Hindlimb muscle (tissue), 1 donor: ENCODE data around the gene GOLGB1. TPM values are rescaled to one million over a fixed set of nuclear protein-coding genes. Genes with fewer than 3 reads are reported as not detected.
"Not testable (repeated sequence)": the region's sequence is repeated elsewhere in the genome, so short reads cannot be mapped to it uniquely, and the experiment has no call there.

ENCODE experiments used
- DNase-seq: peaks from one replicate; pipeline ENCODE4 v3.0.0-alpha.2; 2013
- polyA plus RNA-seq: library from polyadenylated mRNA; unstranded; fragments of 120-200 nt; gene quantifications from one replicate; pipeline ENCODE4 v1.2.1, GENCODE V29; 2013; ENCODE audit not compliant: insufficient read length

Gene GOLGB1, protein sequence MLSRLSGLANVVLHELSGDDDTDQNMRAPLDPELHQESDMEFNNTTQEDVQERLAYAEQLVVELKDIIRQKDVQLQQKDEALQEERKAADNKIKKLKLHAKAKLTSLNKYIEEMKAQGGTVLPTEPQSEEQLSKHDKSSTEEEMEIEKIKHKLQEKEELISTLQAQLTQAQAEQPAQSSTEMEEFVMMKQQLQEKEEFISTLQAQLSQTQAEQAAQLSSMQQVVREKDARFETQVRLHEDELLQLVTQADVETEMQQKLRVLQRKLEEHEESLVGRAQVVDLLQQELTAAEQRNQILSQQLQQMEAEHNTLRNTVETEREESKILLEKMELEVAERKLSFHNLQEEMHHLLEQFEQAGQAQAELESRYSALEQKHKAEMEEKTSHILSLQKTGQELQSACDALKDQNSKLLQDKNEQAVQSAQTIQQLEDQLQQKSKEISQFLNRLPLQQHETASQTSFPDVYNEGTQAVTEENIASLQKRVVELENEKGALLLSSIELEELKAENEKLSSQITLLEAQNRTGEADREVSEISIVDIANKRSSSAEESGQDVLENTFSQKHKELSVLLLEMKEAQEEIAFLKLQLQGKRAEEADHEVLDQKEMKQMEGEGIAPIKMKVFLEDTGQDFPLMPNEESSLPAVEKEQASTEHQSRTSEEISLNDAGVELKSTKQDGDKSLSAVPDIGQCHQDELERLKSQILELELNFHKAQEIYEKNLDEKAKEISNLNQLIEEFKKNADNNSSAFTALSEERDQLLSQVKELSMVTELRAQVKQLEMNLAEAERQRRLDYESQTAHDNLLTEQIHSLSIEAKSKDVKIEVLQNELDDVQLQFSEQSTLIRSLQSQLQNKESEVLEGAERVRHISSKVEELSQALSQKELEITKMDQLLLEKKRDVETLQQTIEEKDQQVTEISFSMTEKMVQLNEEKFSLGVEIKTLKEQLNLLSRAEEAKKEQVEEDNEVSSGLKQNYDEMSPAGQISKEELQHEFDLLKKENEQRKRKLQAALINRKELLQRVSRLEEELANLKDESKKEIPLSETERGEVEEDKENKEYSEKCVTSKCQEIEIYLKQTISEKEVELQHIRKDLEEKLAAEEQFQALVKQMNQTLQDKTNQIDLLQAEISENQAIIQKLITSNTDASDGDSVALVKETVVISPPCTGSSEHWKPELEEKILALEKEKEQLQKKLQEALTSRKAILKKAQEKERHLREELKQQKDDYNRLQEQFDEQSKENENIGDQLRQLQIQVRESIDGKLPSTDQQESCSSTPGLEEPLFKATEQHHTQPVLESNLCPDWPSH (N-terminal part only)
- 43.1 TPM for polyA plus RNA-seq

DNA sequence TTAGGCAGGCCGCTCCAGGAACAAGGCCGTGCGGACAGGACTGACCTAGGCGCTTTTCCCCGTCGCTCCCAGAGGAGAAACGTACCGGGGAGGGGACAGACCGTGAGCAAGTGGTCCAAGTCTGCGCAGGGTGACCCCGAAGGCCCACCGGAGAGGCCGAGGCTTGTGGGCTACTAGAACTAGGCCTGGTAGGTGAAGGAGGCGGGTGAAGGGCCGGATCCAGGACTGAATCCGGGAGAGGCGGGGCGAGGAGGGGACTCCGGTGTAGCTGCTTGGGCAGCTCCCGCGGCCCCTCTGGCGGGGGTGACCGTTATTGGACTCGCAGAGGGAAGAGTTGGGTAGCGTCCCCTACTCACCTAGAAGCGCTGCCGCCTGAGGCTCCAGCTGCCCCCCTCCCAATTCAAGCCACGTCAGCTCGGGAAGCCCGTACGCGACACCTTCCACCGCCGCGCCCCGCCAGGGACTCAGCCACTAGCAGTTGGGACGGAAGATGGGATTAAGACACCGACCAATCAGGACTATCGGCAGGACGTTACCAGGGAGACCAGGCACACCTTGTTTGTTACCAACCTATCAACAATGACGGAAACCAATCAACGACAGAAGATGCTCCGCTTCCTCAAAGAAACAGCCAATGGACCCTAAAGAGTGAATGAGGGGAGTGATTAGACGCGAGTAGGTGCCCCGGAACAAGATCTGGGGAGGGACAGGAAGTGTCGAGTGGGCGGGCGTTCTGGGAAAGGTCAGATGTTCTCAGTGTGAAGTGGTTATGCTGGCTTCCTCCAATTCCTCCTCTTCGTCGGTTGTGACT, at the start of gene GOLGB1:
TSS of gene GOLGB1 (minus strand) at position 466 of the 811 bp plus-strand sequence. CDS start 18,770 bp downstream, outside the sequence.
- DNase-seq, result peak; percentile 96

DNA sequence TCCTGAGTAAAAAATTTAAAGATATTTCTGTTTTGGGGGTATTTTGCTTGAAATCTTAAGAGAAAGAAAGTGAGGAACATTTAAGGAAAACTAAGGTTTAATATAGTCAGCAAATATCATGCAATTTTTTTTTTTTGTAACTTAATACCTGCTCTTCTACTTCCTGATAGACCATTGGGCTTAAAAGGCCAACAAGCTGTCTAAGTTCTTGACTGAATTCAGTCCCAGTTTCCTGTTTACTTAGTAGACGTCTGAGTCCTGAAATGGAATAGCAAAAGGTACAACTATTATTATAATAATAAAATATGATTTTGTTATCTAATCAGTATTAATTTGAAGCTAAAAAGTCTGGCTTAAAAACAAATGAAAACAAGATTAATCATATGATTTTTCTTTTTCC, 47.4 kb upstream of the GOLGB1 start:
- DNase-seq, result no peak

DNA sequence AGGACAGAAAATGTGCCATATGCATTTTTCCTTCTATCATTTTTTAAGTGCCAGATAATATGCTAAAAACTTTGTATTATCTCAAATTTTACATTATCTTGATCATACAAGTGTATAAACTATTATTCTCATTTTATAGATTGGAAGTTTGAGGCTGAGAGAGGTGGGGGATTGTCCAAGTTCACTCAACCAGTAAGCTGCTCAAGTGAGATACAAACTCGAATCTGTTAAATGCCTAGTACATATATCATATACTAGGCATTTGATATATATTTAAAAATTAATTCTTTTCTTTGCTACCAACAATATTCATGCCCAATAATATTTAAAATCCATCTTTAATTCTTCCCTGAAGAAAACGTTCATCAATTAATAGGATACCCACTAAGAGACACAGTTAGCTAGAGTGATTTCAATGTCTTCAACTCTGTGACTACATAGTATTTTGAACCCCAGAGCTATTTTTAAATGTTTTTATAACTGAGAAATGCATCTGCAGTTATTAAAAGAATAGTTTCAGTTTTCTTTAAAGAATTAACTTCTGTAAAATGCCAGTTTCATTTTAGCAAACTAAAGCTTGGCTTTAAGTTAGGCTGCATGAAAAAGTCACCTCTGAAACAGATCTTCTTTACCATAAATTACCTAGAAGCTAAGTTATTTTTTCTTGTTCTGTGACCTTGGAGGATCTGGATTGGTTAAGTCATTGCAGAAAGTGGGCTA, 44.9 kb upstream of the GOLGB1 start:
- no peak for DNase-seq

- DNase-seq, result no peak
Observed at GRCh38 chr3:121793078-121793477, 43.5 kb upstream of the GOLGB1 start.

DNA sequence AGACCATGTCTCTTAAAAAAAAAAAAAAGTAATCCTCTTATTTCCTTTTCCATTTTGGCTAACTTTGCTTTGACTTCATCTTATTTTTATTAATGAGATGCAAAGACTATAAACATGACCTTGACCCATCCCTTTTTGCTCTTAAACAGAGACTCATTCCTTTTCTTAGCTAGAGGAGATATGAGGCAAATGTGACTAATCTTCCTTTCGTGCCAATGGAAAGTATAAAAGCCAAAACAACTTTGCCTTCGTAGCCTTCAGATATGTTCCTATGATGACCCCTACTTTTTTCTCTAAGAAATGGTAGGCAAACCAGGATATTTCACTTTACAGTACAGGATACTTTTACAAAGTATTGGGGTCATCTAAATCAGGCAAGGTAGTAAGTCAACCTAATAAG, 36.9 kb upstream of the GOLGB1 start:
- DNase-seq, result no peak

DNA sequence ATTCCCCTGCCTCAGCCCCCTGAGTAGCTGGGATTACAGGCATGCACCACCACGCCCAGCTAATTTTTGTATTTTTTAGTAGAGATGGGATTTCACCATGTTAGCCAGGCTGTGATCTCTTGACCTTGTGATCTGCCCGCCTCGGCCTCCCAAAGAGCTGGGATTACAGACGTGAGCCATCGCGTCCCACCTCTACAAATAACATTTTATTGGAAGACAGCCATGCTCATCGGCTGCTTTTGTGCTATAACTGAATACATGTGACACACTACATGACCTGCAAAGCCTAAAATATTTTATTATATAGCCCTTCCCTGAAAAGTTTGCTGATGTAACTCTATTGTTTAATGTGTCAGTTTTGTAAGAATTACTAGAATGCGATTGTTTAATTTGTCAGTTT, 33.2 kb upstream of the GOLGB1 start:
- not testable (repeated sequence) for DNase-seq

- no peak for DNase-seq
Observed at GRCh38 chr3:121781611-121782010, 32.1 kb upstream of the GOLGB1 start.

DNA sequence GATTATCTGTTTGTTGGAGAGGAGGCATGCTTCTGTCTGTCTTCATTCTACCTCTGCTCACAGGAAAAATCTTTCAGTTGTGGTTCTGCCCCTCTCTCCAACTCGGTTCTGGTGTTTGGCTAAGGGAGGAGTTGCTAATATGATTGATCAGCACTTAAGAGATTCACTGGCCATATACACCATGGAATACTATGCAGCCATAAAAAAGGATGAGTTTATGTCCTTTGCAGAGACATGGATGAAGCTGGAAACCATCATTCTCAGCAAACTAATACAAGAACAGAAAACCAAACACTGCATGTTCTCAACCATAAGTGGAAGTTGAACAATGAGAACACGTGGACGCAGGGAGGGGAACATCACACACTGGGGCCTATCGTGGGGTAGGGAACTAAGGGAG, 25.6 kb upstream of the GOLGB1 start:
- not testable (repeated sequence) for DNase-seq

DNA sequence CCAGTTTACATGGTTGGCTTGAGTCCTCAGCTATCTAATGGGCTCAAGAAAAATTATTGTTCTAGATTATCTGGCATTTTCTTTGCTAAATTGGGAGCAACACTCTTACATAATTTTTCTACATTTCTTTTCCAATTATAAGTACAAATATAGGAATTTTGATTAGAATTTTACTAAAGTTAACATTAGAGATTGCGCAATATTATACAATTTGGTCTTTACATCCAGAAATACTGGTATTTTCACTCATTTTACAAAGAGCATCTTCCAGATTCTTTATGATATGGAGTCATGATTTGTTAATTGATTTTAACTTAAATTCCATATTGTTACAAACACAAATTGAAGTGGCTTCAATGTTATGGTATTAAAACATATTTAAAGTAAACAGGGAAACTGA, 19.7 kb upstream of the GOLGB1 start:
- no peak for DNase-seq

DNA sequence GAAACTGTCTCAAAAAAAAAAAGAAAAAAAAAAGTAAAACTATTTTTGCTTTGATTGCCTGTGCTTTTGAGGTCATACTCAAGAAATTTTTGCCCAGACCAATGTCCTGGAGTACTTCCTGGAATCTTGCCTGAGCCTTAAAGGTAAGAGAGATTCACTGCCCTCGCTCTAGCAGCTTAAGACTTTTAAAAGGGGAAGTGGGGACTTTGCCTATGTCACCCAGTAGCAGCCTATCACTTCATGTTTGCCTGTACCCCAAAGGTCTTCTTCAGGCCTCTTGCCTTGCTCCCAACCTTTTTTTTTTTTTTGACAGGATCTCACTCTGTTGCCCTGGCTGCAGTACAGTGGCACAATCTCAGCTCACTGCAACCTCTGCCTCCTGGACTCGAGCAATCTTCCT, 18.9 kb upstream of the GOLGB1 start:
- no peak for DNase-seq

DNA sequence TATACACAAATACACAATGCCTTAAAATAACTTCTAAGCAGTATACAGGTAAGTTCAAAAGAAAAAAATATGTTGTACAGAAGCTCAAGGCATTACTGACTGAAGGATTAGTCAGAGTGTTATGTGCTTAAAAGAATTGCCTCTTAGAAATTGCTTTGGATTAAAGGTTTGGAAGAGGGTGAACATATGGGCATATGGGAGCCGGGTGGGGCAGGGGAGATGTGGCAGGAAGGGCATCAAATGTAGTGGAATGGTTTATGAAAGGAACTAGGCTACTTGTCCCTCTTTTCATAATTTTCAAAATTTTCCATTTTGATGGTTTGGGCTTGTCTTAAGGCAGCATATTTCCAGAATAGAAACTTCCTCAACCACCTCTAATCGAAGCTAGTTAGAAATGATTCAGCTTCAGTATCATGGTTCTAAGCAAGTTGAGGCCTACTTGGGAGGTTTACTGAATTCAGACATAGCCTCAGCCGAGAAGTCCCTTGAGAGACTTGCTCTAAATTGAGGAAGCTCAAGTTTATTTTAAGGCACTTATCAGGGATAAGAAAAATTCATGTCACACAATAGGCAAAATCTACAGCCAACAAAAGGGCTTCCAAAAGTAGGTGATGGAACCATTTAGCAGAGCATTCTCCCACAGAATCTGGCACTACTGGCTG, 10.1 kb upstream of the GOLGB1 start:
- no peak for DNase-seq

GRCh38 chr3:121758727-121759450, 9.3 kb upstream of the GOLGB1 start:
- no peak for DNase-seq

GRCh38 chr3:121757812-121758545, 8.4 kb upstream of the GOLGB1 start:
- no peak for DNase-seq

DNA sequence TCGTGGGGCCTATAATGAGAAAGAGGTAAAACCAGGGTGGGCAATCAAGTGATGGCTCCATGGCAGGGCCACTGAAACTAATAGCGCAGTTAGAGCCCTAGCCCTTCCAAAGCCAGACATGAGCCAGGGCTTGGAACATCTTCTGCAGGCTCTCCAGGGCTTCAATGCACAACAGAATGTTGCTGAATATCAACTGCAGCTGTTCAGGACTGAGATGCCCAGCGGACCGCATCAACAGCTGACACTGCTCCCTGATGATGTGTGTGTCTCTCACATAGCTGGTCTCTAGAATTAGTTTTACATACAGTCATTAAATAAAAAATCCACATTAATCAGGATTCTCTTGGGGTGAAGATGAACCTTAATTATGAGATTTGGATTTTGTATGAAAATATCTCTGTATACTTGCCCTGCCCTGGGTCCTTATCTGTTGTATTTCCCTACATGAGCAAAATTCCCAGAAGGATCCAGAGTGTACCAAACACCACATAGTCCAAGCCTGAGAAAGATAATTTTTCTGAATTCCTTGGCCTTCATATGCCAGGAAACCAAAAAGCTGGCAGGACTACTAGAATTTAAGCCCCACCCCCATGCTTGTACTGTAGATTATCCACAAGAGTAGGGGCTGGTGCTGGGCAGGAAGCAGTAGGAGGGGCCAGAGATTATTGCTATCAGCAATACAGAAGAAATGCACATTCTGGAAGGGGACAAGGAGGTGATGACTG, 7.7 kb upstream of the GOLGB1 start:
- peak; percentile 10 for DNase-seq

GRCh38 chr3:121752772-121753171, 3.2 kb upstream of the GOLGB1 start:
- no peak for DNase-seq

GRCh38 chr3:121752261-121752660, 2.7 kb upstream of the GOLGB1 start:
- no peak for DNase-seq

DNA sequence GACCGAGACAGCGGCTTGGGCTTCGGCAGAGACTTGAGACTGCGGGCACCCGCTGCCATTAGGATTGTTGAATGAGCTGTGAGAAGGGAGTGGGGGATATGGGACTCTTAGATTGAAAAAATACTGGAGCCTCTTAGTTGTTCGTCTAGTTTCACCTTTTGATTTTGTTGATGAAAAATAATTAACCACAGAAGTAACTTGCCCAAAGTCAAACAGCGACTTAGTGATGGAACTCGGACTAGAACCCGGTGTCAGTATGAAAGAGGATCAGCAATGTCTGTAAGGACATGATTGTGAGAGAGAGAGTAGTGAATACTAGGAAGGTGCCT, 510 bp upstream of the GOLGB1 start:
- DNase-seq, result no peak

DNA sequence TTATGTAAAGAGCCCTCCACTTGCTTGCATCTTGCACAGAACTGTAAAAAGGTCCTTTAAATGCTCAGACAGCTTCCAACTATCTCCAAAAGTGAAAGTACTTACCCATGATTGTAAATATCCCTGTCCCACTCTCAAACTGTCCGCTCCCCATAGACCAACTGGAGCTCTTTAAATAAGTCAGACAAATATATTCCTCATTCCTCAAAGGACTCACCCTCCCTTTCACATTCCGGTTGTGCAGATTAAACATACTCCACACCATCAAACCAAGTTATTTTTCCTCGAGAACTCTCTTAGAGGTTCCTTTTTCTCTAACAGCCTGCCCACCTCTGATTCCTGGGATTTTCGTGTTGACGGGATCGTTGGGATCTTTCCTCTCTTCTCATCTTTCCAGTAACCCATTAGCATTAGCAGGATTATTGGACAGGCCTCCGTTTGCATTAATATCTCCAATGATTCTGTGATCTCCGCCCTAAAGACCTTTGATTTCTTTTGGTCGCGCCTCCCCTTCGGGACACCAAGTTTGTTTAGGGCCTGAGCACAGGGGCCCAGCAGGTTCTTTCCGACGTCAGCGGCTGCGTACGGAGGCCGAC, 763 bp downstream of the GOLGB1 start:
- DNase-seq, result no peak
